ENCODE results near the gene GPR137. TPM values are rescaled to one million over a fixed set of nuclear protein-coding genes. Genes with fewer than 3 reads are reported as not detected.

The GPR137 gene
- total RNA-seq, 1 experiment from 2014 or later = 60.8 TPM

DNA sequence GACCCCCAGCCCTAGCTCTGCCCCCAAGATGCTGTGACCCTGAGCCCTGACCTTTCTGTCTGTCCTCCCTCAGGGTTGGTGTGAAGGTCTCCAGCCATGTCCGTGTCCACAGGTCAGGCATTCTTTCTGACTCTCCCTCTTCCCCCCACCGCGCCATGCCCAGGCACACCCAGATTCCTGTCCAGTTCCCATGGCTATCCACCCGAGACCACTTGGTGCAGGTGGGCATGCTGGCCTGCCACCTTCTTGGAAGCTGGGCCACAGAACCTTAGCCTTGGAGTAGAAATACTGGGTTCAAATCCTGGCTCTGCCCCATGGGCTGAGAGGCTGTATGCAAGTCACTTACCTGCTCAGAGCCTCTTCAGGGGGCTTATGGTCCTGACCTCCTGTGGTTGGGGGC is 36.6 kb upstream of the GPR137 start:
- DNase-seq (ENCODE audit: low spot score) = no peak

DNA sequence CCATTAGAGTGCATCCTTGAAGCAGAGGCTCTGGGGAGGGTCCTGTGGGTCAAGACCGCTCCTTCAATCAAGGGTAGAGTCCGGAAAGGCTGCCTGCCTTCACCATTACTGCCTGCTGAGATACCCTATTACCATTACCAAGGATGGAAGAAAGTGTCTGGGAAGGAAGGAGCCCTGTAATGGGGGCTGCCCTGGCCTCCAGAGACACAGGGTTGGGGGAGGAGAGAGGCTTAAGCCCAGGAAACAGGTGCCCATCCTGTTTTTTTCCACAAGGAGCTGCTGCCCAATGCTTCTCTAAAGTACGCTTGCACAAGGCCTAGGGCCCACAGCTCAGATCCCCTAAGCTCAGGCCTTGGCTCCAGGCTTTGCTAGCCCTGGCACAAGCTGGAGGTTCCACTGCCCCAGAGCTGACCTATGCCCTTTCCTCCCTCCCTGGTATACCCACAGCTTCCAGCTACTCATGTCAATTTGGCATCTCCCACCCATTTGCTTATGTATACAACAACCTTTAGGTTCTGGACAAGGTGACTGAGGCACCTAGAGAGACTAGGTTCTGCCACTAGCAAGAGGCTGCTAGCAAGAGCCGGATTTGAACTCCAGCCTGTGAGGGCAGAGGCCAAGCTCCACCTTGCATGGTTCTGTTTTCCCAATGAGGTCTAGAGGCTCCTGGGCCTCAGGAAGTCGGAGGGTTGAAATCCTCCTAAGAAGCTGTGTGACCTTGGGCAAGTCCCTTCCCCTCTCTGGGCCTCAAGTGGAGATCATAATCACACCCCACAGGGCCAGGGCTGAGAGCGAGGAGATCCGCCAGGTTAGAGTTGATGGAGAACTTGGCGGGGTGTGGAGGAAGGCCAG is 35.9 kb upstream of the GPR137 start:
- DNase-seq (ENCODE audit: low spot score) = no peak

DNA sequence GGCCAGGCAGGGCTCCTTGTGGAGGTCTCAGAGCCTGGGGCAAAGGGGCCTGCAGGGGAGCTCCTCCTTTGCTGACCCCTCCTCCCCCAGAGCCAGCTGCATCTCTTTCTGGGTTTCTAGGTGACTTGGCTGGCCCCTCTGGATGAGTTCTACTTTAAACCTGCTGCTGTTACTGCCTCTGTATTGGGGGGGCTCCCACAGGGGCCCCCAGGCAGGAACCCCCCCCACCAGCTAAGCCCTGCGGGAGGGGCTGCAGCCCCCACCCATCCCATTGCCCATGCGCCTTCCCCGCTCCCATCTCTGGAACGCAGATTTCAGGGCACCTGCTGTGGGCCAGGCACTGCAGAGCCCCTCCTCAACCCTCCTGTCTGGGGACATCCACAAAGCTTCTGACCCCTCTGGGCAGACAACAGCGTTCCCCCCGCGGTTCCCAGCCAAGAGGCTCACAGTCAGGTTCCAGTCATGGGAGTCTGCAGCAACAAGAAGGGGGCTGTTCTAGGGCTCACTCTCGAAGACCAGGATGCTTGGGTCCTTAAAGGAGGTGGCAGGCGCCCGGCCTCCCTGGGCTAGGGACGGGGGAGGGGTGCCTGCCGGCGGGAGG is 35.1 kb upstream of the GPR137 start:
- DNase-seq (ENCODE audit: low spot score) = no peak

DNA sequence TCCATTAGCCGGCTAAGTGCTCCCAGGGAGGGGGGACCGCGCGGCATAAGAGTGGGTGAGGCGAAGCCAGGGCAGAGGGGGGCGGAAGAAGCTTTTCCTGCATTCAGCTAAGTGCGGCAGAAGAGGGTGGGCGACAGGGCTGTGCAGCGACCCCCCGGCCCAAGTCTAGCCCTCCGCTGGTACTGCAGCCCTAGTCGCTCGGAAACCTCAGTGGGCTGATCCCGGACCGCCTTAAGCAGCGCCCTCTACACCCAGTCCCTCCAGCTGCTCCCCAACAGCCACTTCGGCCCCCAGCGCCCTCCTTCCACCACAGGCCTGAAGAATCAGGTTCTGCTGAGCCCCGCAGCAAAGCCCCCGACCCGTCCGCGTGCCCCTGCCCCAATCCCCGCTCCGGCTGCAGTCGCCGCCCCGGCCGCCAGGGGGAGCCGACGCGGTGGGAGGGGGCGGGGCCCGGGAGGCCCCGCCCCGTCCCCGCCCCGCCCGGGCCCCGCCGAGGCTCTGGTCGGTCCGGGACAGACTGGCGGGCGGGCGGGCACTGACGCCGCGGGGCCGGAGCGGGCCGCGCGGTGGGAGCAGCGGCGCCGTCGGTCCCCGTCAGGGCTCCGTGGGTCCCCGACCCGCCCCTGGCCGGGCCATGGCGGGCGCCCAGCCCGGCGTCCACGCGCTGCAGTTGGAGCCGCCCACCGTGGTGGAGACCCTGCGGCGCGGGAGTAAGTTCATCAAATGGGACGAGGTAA is 34.5 kb upstream of the GPR137 start, which contains the start of gene PLCB3:
Gene PLCB3, plus strand, starts transcription at position 515 of the 737 bp plus-strand sequence. Its CDS starts 120 bp downstream, at position 635.
- no peak for DNase-seq (ENCODE audit: low spot score)

DNA sequence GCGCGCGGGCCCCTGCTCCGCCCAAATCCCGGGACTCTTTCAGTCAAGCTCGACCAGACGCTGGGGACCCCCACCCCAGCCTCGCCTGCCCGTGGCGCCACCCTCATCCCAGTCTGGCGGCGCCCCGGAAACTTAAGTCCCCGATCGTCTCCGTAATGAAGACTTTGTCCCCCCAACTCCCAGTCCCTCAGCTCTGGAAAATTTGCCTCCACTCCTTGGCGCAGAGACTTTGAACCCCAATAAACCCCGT is 34.0 kb upstream of the GPR137 start:
- no peak for DNase-seq (ENCODE audit: low spot score)

DNA sequence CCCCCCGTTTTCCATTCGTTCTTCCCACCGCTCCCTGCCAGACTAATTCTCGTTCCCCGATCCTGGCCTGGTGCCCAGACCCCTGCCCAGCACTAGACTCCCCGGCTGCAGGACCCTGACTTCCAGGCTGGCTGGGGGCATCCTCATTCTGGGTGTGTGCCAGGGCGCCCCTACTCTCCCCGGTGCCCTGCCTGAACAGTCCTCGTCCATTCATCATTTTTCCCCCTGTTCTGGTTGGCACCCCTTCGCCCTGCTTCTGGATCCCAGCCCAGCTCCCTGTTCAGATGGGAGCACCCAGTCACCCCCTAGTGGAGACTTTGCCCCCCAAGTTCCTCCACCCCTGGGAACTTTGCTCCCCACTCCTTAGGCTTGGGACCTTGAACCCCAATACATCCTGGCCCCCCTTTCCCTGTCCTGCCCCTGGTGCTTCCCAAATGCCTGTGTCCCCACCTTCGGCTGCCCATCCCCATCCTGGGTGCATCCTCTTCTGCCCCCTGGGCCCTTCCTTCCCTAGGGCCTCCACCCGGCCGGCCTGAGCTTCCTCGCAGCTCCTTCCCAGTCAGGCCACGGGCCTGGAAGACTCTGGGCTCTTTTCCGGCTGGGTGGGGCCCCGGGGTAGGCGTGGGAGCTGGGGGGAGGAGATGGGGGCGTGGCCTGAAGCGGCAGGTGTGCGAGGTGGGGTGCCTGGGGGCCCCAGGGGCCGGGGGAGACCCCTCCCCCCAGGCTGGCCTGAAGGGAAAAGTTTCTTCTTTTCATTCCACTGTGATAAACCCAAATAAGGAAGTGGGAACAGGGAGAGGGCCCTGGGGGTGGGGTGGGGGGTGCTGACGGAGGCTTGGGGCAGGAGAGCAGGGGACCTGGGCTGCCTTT is 33.4 kb upstream of the GPR137 start:
- DNase-seq (ENCODE audit: low spot score) = peak; percentile 33

DNA sequence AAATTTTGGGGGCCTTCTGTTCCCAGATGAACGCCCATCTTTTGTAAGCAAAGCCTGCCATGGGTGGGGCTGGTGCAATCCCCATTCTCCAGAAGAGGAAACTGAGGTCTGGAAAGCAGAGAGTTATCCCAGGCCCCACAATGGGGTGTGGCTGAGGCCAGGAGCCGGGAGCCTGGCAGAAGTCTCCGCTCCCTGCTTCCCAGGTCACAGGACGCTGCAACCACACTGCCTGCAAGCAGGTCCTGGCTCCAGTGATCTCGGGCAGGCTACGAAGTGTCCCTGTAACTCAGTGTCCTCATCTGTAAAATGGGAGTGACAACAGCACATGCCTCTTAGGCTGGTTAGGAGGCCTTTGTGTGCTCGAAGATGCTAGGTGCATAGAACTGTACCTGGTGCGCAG is 32.6 kb upstream of the GPR137 start:
- DNase-seq (ENCODE audit: low spot score) = no peak

DNA sequence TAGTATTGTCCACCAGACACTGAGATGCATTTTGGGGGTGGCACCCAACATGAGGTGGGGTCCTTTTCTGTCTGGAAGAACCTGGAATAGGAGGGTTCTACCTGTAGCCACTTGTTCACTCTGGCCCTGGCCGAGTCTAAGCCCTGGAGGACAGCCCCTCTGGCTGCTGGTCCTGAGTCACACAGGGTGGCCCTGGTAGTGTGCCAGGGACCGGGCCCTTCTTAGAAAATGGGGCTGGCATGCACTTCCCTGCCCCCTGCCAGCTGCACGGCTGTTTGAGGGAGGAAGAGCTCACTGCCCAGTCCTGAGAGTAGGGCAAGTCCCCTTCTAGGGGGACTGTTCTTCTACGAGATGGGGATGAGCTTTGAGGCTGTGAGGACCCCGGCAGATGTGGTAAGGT is 32.2 kb upstream of the GPR137 start:
- no peak for DNase-seq (ENCODE audit: low spot score)

DNA sequence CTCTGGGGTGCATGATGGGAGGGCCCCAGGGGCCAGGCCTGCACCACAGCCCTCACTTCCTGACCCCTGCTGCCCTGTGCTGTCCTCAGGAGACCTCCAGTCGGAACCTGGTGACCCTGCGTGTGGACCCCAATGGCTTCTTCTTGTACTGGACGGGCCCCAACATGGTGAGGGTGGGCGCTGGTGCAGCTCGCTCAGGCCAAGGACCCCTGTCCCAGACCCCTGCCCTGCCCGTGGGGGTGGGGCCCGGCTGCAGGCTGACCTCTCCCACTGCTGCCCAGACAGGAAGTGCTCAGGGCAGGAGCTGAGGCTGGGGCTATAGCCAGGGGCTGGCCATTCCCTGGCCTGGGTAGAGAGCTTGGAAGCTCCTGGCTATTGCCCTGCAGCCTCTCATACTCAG is 31.3 kb upstream of the GPR137 start:
- no peak for DNase-seq (ENCODE audit: low spot score)

DNA sequence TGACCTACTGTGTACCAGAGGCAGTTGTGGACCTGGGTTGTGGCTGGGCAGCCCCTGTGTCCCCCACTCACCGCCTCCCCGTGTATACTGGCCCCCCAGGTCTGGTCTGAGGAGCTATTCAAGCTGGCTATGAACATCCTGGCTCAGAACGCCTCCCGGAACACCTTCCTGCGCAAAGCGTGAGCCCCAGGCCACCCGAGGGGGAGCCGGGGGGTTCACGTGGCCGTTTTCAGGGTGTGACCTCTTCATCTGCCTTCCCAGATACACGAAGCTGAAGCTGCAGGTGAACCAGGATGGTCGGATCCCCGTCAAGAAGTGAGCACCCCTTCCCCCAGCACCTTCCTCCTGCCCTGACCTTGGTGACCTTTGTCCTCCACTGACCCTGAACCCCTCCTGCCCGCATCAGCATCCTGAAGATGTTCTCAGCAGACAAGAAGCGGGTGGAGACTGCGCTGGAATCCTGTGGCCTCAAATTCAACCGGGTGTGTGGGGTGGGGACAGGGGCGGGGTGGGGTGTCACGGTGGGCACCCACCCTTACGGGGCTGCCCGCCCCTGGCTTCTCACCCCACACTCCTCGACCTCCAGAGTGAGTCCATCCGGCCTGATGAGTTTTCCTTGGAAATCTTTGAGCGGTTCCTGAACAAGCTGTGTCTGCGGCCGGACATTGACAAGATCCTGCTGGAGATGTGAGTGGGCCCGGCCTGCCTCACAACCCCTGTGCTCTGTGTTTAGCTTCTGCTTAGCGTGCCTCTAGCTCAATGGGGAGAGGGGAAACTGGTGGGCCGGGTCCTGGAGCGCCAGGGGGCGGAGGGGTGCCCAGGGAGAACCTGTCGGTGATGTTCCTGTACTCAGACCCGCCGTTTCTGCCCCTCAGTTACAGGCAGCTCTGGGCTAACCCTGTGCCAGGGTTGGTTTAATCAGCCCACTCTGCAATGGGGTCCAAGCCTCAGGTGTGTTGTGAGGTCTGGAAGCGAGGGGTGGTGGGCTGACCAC is 30.2 kb upstream of the GPR137 start:
- no peak for DNase-seq (ENCODE audit: low spot score)

DNA sequence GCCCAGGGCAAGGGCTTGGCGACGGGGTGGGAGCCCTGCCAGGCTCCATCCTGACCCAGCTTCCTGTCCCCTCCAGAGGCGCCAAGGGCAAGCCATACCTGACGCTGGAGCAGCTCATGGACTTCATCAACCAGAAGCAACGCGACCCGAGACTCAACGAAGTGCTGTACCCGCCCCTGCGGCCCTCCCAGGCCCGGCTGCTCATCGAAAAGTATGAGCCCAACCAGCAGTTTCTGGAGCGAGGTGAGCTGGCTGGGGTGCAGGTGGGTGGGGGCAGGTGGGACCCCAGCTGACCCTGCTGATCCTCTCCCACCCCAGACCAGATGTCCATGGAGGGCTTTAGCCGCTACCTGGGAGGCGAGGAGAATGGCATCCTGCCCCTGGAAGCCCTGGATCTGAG is 29.3 kb upstream of the GPR137 start:
- no peak for DNase-seq (ENCODE audit: low spot score)

DNA sequence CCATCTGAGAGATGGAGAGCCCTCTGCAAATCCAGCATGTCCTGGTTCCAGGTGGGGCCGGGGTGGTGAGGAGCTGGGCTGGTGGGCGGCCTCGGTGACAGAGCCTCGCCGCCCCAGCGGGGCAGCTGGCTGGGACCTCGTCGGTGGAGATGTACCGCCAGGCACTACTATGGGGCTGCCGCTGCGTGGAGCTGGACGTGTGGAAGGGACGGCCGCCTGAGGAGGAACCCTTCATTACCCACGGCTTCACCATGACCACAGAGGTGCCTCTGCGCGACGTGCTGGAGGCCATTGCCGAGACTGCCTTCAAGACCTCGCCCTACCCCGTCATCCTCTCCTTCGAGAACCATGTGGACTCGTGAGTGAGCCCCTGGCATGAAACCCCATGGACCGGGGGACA is 27.3 kb upstream of the GPR137 start:
- DNase-seq (ENCODE audit: low spot score) = no peak

DNA sequence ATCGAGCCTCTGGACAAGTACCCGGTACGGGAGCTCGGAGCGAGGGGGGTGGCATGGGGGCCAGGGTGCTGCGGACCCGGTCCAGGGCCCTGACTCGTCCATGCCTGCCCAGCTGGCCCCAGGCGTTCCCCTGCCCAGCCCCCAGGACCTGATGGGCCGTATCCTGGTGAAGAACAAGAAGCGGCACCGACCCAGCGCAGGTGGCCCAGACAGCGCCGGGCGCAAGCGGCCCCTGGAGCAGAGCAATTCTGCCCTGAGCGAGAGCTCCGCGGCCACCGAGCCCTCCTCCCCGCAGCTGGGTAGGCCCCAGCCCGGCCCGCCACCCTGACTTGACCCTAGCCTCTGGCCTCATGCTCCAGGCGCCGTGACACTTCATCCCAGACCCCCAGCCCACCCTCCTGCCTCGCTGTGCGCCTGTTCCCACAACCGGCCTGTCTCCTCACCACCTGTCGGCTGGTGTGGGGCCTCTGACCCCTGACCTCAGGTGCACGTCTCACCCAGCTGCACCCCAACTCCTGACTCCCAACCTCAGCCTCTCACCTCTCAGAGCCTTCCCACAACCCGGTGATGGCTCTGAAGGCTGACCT is 26.6 kb upstream of the GPR137 start:
- DNase-seq (ENCODE audit: low spot score) = no peak

DNA sequence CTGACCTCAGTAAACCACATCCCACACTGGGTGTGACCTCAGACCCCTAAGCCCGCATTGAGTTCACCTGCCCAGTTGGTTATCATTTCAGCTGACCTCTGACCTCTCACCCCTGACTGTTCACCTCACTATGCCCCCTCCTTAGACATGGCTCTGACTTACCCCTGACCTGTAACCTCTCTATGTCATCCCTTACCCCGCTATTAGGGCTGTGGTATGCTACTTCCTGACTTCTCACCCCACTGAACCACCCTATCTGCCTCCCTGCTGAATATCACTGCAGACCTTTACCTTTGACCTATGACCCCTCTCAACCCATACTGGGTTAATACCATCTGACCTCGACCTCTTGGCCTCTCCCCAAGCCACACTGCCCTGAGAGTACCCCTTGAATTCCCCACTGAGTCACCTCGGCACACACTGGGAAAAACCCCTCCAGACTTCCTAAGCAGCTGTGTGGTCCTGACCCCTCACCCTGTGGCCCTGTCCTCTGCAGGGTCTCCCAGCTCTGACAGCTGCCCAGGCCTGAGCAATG is 26.0 kb upstream of the GPR137 start:
- no peak for DNase-seq (ENCODE audit: low spot score)

DNA sequence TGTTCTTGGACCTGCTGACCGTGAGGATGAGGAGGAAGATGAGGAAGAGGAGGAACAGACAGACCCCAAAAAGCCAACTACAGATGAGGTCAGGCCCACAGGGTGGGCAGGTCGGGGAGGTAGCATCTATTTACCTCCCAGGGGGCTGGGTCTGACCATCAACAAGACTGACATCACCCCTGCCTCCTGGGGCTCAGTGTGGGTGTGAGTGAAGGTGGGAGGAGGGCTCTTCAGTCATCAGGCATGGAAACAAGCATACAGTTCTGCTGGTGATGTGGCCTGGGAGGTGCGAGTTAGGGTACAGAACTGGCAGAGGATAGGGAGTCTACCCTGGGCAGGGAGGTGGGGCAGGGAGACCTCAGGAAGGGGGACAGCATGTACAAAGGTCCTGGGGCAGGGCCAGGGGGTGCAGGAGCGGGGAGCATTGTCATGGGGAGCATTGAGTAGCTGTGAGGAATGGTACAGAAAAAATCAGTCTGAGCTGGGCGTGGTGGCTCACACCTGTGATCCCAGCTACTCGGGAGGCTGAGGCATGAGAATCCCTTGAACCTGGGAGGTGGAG is 25.4 kb upstream of the GPR137 start:
- no peak for DNase-seq (ENCODE audit: low spot score)

DNA sequence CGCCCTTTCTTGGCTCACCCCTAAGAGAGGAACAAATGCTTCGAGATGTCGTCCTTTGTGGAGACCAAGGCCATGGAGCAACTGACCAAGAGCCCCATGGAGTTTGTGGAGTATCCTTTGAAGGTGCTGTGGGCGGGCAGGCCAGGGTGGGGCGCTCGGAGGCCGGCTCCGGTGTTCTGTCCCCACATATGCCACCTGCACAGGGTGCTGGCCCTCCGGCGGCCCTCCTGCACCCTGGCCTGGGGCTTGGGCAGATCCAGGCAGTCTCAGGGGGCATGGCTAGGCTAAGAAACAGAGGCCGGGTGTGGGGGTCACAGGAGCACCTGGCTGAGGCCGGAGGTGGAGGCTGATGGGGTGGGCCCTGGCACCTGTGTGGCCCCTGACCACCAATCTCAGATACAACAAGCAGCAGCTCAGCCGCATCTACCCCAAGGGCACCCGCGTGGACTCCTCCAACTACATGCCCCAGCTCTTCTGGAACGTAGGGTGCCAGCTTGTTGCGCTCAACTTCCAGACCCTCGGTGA is 24.0 kb upstream of the GPR137 start:
- no peak for DNase-seq (ENCODE audit: low spot score)

DNA sequence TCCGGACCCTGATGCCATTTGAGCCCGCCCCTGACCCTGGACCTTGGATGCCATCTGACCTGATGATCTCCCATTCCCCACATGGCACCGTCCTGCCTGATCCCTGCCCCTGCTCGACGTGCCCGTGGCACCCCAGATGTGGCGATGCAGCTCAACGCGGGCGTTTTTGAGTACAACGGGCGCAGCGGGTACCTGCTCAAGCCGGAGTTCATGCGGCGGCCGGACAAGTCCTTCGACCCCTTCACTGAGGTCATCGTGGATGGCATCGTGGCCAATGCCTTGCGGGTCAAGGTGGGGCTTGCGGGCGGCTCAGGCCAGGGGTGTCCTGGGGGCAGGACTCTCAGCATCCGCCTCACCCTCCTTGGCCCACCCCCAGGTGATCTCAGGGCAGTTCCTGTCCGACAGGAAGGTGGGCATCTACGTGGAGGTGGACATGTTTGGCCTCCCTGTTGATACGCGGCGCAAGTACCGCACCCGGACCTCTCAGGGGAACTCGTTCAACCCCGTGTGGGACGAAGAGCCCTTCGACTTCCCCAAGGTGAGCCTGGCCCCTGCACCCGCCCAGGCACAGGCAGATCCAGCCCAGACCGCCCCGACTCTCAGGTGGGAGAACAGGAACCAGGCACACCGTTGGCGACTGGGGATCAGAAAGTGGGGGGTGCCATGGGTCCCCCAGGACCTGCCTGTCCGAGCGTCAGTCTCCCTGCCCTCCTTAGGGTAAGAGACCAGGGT is 23.2 kb upstream of the GPR137 start:
- DNase-seq (ENCODE audit: low spot score) = no peak

DNA sequence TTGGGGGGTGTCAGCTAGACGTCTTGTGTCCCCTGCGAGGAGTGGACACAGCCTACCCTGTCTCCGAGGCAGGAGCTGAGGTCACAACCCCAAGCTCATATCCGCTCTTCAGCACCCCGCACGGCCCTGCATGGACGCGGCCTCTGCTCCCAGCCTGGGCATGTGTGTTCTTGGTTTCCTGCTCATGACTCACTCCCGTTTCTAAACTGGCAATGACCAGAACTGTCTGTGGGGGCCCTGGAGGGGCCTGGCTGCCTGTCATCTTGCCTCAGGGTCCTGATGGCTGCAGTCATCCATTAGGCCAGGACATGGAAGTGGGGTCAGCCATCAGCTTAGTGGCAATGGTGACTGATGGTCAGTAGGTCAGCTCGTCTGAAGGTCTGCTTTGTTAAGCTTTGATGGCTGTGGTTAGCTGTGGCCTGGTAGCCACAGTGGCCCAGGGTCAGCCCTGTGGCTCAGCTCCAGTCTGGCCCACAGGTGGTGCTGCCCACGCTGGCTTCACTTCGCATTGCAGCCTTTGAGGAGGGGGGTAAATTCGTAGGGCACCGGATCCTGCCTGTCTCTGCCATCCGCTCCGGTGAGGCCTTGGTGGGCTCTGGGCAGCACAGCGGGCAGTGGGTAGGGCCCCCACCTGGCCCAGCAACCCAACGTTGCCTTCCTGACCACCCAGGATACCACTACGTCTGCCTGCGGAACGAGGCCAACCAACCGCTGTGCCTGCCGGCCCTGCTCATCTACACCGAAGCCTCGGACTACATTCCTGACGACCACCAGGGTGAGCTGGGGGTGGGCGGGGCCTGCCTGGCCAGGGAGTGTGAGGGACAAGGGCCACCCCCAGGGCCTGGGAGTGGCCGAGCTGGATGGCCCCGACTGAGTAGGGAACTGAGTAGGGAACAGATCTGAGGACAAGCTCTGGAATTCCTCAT is 22.4 kb upstream of the GPR137 start:
- peak; percentile 78 for DNase-seq (ENCODE audit: low spot score)
